GM21619 (cell line): ENCODE data around the gene ELF3.
"Not testable (repeated sequence)": the region's sequence is repeated elsewhere in the genome, so short reads cannot be mapped to it uniquely, and the experiment has no call there.

Experiments
- ATAC-seq: cut with Tn5 transposase; IDR thresholded peaks from one replicate; pipeline ENCODE4 v1.9.1; 2021; ENCODE audit not compliant: unreplicated experiment

ELF3 gene

DNA sequence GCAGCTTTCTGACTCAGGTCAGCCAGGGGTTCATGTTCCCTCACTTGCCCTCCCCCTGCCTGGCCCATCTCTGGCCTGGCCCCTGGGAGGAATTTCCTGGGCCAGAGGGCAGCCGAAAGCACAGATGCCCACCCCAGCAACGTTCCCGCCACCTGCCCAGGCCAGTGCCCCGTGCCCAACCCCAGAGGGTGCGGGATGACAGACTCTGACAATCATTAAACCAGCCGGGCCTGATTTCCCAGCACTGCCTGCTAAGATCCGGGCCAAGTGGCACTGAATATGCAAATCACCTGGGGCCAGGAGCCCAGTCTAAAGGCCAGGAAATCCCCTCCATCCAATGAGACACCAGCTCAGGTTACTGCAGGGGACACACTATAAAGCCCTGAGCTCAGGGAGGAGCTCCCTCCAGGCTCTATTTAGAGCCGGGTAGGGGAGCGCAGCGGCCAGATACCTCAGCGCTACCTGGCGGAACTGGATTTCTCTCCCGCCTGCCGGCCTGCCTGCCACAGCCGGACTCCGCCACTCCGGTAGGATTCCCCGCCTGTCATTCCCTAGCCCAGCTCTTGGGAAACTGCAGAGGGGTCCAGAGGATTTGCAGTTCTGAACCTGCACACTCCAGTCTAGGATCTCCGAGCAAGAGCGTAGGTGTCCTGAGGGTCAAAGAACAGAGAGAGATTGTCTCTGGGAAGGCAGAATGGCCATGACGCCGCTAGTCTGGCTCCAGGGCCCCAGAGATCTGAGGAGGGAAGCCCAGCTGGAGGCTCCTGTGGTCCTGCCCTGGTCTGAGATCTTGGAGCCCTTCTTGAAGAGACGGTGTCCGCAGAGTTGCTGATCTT is at the start of gene ELF3:
ELF3 (plus strand) TSS at position 408 of the 836 bp plus-strand sequence. CDS start 550 bp downstream, outside the sequence.
- ATAC-seq = peak; percentile 92

DNA sequence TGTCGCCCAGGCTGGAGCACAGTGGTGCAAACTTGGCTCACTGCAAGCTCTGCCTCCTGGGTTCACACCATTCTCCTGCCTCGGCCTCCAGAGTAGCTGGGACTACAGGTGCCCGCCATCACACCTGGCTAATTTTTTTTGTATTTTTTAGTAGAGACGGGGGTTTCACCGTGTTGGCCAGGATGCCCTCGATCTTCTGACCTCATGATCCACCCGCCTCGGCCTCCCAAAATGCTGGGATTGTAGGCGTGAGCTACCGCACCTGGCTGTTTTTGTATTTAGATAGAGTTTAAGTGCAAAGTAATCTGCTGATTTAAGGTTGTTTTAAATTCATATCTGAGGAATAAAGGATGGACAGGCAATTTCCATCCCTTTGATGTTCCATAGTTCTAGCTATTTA is 48.0 kb upstream of the ELF3 start:
- not testable (repeated sequence) for ATAC-seq

DNA sequence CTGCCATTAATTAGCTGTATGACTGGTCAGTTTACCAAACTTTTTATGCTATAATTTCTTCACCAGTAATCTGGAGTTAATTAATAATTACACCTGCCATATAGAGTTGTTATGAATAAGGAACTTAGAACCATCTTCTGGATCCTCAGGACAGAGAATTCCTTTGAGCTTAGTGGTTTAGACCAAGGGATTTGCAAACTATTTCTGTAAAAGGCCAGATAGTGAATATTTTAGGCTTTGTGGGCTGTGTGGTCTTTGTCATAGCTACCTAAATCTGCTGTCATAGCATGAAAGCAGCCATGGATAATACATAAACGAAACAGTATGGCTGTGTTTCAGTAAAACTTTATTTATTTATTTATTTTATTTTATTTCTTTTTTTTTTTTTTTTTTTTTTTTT is 46.1 kb upstream of the ELF3 start:
- no peak for ATAC-seq

DNA sequence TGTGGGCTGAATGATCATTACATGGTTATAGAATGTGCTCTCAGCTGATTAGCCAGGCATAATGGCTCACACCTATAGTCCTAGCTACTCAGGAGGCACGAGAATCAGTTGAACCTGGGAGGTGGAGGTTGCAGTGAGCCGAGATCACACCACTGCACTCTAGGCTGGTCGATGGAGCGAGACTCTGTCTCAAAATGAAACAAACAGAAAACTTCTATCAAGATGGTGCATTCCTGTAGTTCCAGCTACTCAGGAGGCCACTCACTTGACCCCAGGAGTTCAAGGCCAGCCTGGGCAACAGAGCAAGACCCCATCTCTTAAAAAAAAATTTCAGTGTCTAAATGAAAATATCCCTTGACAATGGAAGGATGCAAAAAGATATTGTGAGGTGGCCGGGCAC is 44.2 kb upstream of the ELF3 start:
- ATAC-seq = no peak

DNA sequence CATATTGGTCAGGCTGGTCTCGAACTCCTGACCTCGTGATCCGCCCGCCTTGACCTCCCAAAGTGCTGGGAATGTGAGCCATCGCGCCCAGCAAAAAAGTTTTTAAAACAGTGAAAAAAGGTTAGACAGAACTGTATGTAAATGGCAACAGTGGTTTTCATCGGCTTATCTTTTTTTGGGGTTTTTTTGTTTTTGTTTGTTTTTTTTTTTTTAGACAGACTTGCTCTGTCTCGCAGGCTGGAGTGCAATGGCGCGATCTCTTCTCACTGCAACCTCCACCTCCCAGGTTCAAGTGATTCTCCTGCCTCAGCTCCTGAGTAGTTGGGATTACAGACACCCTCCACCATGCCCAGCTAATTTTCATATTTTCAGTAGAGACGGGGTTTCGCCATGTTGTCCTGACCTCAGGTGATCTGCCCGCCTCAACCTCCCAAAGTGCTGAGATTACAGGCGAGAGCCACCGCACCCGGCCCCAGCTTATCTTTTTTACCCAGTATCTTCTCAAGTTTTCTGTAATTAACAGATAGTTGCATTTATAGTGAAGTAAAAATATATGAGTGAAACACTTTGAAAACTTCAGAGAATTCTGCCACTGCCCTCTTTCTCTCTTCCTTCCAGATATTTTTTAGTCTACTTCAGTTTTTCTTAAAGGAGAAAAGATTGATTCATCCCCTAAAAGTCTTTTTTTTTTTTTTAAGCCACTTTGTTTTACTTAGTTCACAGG is 42.0 kb upstream of the ELF3 start:
- ATAC-seq = no peak

DNA sequence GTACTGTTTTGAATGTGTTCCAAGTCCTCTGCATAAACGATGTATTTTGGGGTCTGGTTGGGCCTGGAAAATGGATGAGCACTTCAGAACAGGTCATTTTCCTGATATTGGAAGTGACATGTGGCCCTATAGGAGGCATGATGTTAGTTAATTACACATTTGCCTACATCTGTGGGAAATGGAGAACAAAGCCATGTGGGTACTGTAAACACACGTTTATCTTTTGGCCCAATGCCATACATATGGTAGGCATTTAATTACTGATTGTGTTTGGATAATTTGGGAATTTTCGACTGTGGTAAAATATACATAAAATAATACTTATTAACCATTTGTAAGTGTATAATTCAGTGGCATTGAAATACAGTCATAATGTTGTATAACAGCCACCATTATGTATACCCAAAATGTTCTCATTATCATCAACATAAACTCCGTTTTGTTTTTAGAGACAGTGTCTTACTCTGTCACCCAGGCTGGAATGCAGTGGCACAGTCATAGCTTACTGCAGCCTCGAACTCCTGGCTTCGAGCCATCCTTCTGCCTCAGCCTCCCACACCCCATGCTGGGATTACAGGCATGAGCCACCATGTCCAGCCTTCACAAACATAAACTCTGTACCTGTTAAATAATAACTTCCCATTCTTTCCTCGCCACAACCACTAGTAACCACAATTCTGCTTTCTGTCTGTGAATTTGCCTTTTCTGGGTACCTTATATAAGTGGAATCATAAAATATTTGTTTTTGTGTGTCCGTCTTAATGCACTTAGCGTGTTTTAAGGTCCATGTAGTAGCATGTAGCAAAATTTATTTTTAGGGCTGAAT is 39.8 kb upstream of the ELF3 start:
- ATAC-seq = no peak

DNA sequence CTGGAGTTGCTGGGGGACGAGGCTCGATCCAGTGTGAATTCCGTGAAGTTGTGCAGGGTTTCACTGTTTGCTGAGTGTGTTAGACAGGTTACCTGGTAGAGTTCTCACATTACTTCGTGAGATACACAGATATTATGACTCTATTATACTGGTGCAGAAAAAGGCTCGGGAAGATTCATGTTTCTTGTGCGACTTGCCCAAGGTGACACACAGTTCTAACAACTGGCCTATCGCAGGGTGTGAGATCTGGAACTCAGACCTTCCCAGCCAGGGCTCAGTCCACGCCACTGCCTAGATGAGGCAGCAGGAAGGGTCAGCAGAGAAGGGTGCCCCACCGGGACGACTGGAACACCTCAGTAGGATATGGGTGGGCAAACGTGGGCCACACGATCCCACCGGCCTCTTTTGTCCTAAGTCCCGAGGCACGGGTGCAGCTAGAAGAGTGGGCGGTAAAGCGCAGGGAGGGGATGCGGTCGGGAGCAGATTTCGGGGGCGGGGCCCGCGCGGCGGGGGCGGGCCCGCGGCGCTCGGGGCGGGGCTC is 28.2 kb upstream of the ELF3 start:
- peak; percentile 16 for ATAC-seq

DNA sequence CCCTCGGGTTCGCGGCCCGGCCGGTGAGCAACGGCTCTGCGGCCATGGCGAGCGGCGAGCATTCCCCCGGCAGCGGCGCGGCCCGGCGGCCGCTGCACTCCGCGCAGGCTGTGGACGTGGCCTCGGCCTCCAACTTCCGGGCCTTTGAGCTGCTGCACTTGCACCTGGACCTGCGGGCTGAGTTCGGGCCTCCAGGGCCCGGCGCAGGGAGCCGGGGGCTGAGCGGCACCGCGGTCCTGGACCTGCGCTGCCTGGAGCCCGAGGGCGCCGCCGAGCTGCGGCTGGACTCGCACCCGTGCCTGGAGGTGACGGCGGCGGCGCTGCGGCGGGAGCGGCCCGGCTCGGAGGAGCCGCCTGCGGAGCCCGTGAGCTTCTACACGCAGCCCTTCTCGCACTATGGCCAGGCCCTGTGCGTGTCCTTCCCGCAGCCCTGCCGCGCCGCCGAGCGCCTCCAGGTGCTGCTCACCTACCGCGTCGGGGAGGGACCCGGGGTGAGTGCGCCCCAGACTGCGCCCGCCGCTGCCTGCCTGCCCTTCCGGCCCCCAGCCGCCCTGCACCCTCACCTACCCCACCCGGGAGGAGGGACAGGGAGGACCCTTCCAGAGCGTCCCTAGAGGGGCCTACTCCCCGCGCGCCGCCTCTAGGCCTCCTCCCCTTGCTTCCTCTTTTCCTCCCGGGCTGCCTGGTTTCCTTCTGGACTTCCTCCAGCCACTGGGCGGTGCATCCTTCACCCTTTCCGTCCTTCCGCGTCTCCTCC is 27.6 kb upstream of the ELF3 start, which contains the start of gene RNPEP:
RNPEP (plus strand) TSS at position 26 of the 757 bp plus-strand sequence; CDS start at position 45, 19 bp downstream.
- peak; percentile 73 for ATAC-seq

DNA sequence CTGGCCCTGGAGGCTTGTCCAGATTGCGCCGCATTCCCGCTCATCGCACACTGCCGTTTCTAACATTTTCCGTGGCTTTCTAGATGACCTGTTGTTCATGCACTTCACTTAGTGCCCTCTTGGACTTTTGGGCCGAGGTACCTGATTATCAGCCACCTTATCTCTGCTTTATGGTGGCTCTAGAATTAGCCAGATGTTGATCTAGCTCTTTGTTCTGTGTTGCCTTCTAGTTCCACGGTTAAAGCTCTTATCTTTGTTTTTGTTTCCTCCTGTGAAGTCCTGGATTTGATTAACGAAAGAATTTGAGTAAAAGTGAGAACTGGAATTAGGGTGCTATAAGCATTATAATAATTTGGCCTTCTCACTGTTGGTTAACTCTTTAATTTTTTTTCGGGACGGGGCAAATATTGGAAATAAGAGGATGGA is 27.0 kb upstream of the ELF3 start:
- ATAC-seq = no peak

DNA sequence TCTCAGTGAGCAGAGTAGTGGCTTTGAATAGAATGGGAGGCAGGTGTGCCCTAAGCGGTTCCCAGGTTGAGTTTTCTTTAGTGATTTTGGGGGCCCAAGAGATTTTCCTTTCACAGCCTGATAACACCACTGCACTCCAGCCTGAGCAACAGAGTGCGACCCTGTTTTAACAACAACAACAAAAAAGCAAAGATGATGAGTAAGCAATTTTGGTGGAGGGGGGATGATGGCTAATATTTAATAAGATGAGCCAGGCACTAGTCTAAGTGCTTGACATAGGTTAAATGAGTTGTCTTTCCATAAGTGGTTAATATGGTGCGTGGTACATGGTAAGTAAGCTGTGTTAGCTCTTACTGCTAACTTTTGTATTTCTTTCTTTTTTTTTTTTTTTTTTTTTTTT is 25.9 kb upstream of the ELF3 start:
- no peak for ATAC-seq

DNA sequence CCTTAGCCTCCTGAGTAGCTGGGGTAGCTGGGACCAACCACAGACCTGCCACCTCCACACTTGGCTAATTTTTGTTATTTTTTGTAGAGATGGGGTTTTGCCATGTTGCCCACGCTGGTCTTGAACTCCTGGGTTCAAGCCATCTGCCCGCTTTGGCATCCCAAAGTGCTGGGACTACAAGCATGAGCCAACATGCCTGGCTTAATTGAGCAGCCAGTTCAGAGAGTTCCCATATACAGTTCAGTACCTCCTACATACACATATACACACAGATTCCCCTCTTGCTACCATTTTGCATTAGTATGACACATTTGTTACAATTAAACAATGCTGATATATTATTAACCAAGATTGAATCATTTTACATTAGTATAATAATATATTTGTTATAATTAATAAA is 25.0 kb upstream of the ELF3 start:
- no peak for ATAC-seq

DNA sequence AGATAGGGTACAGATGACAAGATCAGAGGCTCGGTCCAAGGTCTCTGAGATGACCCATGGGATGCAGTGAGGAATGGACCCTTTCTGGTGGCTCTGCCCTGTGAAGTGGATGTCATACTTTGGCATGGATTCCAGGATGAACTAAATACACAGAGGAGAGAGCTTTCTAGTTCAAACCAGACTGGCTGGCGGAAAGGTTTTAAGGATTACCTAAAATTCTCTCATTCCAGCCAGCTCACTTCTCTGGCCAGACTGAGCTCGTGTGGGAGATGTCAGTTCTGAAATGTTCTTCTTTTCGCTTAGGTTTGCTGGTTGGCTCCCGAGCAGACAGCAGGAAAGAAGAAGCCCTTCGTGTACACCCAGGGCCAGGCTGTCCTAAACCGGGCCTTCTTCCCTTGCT is 21.8 kb upstream of the ELF3 start:
- no peak for ATAC-seq

DNA sequence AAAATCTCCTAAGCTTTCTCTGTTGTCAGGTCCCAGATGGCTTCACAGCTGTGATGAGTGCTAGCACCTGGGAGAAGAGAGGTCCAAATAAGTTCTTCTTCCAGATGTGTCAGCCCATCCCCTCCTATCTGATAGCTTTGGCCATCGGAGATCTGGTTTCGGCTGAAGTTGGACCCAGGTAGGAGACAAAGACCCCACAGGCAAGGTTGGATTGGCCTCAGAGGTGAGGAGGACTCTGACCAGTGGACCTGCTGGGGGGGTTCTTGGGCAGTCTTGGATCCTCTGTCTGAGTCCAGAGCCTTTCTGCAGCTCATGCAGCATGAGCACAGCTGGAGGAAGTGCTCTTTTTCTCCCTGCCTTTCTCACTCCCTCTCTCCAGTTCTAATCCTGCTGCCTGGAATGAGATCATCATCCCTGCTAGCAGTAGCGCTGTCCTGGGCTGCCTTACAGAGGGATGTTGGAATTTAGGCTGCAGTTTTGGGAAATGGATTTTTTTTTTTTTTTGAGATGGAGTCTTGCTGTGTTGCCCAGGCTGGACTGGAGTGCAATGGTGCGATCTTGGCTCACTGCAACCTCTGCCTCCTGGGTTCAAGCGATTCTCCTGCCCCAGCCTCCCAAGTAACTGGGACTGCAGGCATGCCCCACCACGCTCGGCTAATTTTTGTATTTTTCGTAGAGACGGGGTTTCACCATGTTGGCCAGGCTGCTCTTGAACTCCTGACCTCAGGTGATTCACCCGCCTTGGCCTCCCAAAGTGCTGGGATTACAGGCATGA is 20.8 kb upstream of the ELF3 start:
- ATAC-seq = no peak

DNA sequence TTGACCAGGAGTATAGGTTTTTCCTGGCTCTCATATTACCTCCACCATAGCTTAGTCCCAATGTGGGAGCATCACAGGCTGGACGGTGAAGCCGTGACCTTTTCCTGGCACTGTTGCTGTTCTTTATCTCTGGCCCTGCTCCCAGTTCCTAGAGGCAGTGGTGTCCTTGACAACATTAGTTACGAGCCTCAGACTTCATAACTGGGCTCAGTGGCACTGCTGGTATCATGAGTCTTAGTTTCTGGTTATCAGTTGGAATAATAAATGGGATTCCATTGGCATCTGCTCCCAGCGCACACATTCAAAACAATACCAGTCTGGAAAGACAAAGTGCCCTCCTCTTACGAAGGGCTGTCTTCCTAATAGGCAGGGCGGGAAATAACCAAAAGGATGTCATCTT is 20.0 kb upstream of the ELF3 start:
- ATAC-seq = no peak

DNA sequence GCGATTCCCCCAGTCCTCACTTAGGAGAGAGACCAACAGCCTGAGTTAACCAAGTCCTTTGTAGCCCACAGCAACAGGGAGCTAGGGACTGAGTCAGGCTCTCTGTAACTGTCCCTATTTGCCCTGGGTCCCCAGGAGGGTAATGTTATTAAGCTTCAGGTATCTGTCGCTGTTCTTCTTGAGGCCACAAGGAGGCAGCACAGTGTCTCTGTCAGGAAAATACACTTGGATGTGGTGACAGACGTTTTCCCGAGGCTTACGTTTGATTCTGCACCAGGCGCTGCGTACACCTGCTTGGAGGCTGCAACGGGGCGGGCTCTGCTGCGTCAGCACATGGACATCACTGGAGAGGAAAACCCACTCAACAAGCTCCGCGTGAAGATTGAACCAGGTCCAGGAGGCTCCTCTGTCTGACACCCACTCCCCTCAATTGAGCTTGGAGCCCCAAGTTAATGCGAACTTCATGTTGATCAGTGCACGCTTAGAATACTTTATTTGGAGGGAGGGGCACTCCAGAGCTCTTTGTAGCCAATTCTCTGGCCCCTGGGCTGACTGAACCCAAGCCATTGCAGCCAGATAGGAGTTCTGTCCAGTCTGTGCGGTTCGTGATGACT is 10.7 kb upstream of the ELF3 start:
- no peak for ATAC-seq

DNA sequence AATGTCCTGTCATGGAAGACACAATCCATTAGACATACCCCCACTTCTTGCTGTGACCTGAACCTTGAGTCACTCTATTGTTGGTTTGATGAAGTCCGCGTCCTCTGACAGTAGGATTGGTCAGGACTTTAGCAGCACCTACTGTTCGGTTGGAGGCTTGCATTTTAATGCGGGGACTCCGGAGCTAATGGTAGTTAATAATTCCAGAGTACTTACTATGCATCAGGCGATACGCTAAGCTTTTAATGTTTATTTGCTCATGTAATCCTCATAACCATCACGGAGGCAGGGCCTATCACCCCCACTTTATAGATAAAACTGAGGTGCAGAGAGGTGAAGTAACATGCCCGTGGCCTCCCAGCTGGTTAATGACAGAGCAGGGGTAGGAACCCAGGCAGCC is 7.9 kb upstream of the ELF3 start:
- no peak for ATAC-seq

DNA sequence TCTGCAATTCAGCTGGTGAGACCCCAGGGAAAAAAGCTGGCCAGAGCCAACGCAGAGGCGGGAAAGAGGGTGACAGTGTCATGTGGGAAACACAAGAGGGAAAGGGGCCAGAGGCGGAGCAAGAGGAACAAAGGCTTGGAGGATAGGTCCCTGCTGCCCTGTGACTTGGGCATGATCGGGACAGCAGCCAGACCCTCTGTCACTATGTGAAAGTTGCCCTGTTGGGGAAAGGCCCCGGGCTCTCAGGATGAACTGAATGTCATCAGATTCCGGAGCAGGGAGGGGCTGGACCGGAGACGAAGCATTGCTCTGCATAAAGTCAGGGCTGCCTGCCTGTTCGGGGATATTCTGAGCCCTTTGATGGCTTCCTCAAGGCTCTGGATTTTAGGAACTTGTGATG is 5.7 kb upstream of the ELF3 start:
- ATAC-seq = no peak

DNA sequence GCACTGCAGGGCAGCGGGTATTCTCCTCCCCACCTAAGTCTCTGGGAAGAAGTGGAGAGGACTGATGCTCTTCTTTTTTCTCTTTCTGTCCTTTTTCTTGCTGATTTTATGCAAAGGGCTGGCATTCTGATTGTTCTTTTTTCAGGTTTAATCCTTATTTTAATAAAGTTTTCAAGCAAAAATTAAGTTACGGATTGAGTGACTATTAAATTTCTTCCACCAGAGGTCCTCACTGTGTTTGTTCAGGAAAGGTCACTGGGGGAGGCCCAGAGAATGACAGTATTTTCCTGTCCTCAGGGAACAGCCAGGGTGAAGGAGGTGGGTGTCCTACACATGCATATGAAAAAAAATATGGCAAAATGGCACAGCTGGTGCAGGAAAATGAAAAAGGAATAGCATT is 4.4 kb upstream of the ELF3 start:
- no peak for ATAC-seq

DNA sequence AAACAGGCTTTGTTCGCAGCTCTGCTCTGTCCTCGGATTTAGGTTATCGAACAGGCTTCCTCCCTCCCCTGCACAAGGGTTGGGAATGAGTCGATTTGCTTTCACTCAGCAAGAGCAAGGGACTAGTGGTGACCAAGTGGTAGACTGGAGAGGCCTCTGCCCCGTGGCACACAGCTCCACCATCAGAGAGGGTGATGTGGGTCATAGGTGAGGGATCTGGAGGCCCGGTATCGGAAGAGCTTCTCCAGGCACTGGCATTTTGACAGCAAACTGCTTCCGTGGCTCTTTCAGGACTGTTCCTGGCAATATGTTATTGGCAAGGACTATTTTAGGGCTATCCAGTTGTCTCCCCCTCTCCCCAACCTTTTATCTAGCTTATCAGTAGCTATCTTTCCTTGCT is 3.1 kb upstream of the ELF3 start:
- no peak for ATAC-seq
